ENCODE data around the gene NPC2. TPM values are rescaled to one million over a fixed set of nuclear protein-coding genes. Genes with fewer than 3 reads are reported as not detected.

NPC2 gene
- polyA plus RNA-seq, 2 of the 4 experiments (the other 2 are of a cell fraction): 97.7 to 457 TPM

GRCh38 chr14:74514471-74514941 lies 21.4 kb upstream of the NPC2 start:
- ATAC-seq (no peak), DNase-seq (ENCODE audit: low read depth in 1 of 2, low spot score in 1 of 2) (no peak), FAIRE-seq (no peak)
- WGBS (ENCODE audit: missing lambda C conversion rate): 89% methylated on average over 13 of the region's 13 CpGs
- no peak overlapping the region for H3K27ac ChIP-seq
- TF ChIP-seq, protein P1, sequence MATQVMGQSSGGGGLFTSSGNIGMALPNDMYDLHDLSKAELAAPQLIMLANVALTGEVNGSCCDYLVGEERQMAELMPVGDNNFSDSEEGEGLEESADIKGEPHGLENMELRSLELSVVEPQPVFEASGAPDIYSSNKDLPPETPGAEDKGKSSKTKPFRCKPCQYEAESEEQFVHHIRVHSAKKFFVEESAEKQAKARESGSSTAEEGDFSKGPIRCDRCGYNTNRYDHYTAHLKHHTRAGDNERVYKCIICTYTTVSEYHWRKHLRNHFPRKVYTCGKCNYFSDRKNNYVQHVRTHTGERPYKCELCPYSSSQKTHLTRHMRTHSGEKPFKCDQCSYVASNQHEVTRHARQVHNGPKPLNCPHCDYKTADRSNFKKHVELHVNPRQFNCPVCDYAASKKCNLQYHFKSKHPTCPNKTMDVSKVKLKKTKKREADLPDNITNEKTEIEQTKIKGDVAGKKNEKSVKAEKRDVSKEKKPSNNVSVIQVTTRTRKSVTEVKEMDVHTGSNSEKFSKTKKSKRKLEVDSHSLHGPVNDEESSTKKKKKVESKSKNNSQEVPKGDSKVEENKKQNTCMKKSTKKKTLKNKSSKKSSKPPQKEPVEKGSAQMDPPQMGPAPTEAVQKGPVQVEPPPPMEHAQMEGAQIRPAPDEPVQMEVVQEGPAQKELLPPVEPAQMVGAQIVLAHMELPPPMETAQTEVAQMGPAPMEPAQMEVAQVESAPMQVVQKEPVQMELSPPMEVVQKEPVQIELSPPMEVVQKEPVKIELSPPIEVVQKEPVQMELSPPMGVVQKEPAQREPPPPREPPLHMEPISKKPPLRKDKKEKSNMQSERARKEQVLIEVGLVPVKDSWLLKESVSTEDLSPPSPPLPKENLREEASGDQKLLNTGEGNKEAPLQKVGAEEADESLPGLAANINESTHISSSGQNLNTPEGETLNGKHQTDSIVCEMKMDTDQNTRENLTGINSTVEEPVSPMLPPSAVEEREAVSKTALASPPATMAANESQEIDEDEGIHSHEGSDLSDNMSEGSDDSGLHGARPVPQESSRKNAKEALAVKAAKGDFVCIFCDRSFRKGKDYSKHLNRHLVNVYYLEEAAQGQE (IDR thresholded peaks at IDR 0.05): no peak
- TF ChIP-seq NPAS2 (CRISPR knock-in tag; IDR thresholded peaks at IDR 0.05; ENCODE audit: borderline replicate concordance): no peak
- TF ChIP-seq RNF2 (IDR thresholded peaks at IDR 0.05; ENCODE audit: borderline replicate concordance, low read depth): no peak
- no peak for TF ChIP-seq ZC3H11A (IDR thresholded peaks at IDR 0.05)
- TF ChIP-seq ESRRA (IDR thresholded peaks at IDR 0.05; ENCODE audit: borderline replicate concordance, low read length): no peak
- TF ChIP-seq KDM1A (IDR thresholded peaks at IDR 0.05; ENCODE audit: low read depth): no peak
- no peak for TF ChIP-seq RAD21 (conservative IDR thresholded peaks at IDR 0.05 in 1 of 2, IDR thresholded peaks at IDR 0.05 in 1 of 2)
- TF ChIP-seq, protein P2, sequence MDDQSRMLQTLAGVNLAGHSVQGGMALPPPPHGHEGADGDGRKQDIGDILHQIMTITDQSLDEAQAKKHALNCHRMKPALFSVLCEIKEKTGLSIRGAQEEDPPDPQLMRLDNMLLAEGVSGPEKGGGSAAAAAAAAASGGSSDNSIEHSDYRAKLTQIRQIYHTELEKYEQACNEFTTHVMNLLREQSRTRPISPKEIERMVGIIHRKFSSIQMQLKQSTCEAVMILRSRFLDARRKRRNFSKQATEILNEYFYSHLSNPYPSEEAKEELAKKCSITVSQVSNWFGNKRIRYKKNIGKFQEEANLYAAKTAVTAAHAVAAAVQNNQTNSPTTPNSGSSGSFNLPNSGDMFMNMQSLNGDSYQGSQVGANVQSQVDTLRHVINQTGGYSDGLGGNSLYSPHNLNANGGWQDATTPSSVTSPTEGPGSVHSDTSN (IDR thresholded peaks at IDR 0.05): no peak
- no peak for TF ChIP-seq CBX2 (IDR thresholded peaks at IDR 0.05; ENCODE audit: borderline replicate concordance, low read depth)
- no peak for TF ChIP-seq CEBPB (IDR thresholded peaks at IDR 0.05)
- no peak for TF ChIP-seq EHF (CRISPR knock-in tag; IDR thresholded peaks at IDR 0.05)
- TF ChIP-seq HOXB5 (CRISPR knock-in tag; IDR thresholded peaks at IDR 0.05): no peak
- TF ChIP-seq, protein P3, sequence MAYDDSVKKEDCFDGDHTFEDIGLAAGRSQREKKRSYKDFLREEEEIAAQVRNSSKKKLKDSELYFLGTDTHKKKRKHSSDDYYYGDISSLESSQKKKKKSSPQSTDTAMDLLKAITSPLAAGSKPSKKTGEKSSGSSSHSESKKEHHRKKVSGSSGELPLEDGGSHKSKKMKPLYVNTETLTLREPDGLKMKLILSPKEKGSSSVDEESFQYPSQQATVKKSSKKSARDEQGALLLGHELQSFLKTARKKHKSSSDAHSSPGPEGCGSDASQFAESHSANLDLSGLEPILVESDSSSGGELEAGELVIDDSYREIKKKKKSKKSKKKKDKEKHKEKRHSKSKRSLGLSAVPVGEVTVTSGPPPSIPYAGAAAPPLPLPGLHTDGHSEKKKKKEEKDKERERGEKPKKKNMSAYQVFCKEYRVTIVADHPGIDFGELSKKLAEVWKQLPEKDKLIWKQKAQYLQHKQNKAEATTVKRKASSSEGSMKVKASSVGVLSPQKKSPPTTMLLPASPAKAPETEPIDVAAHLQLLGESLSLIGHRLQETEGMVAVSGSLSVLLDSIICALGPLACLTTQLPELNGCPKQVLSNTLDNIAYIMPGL (CRISPR knock-in tag; IDR thresholded peaks at IDR 0.05; ENCODE audit: borderline replicate concordance): no peak
- no peak for TF ChIP-seq KDM5A (IDR thresholded peaks at IDR 0.05)
- H3K4me3 ChIP-seq: no peak overlapping the region
- no peaks in the 10 kb centered on the region for H3K9me3 ChIP-seq
- H3K4me2 ChIP-seq: no peak overlapping the region
- peaks cover 8% of the 10 kb centered on the region for H3K4me1 ChIP-seq
- CTCF ChIA-PET: interaction anchor here (9.2 kb wide), 1 partner anchor 13 kb away, joined by 62 read pairs; no protein-coding TSS in a partner anchor
- POLR2A ChIA-PET: no interaction called here

DNA sequence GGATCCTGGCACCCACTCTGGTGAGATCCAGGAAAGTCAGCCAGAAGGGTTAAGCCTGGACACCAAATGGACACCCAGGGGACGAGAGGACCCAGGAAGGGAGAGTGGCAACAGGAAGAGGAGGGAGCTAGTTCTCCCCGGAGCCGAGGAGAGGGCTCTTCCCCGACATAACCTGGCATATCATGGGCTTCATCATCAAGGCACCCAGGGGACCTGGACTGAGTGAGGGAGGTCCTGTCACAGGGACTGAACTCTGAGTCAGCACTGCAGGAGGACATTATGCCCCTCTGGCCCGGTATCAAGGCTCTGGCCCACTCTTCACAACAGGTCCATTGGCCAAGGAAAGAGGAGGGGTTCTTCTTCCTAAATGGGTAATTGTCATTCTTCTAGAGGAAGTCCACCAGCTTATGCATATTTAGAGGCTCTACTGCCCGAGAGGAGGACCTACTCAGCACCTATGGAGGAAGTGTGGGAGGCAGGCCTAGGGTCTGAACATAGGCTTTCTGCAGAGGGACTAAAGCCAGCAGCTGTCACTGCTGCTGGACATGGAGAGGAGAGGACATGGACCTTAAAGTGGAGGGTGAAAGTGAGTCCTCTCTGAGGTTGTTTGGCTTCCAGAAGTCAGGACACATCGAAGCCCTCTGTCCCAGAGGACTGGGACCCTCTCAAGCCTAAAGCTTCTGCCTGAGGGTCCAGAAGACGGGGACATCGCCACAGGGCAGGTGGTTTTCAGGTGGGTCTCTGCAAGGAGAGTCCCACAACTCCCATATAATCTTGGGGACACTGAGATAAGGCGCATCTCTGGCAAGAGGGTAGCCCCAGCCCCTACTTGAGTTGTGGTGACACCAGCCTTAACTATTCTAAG lies 19.1 kb upstream of the NPC2 start:
- no peak for FAIRE-seq
- no peak for DNase-seq (ENCODE audit: low read depth in 1 of 2, low spot score in 1 of 2)
- WGBS (ENCODE audit: missing lambda C conversion rate): 80% methylated on average over 8 of the region's 10 CpGs
- no peak for ATAC-seq
- ChIA-PET POLR2A (interaction anchor here (1.2 kb wide), 1 partner anchor 54 kb away, joined by 3 read pairs; no protein-coding TSS in a partner anchor), CTCF (interaction anchor here (0.6 to 9.2 kb wide), 7 partner anchors 11 to 104 kb away, joined by 3 to 62 read pairs (median 4); no protein-coding TSS in a partner anchor)
- H3K4me3 ChIP-seq: no peak overlapping the region
- H3K27ac ChIP-seq: no peak overlapping the region
- H3K4me2 ChIP-seq: no peak overlapping the region
- no peaks in the 10 kb centered on the region for H3K9me3 ChIP-seq
- H3K4me1 ChIP-seq: peaks cover 7% of the 10 kb centered on the region
- TF ChIP-seq NR3C1 (IDR thresholded peaks at IDR 0.05): no peak
- TF ChIP-seq GATA3 (IDR thresholded peaks at IDR 0.05; ENCODE audit: borderline replicate concordance): no peak
- no peak for TF ChIP-seq SMC3 (IDR thresholded peaks at IDR 0.05)
- TF ChIP-seq POLR2AphosphoS2 (conservative IDR thresholded peaks at IDR 0.05; ENCODE audit: low read length): no peak
- no peak for TF ChIP-seq CHD4 (IDR thresholded peaks at IDR 0.05; ENCODE audit: borderline replicate concordance)
- no peak for TF ChIP-seq ZFP36 (IDR thresholded peaks at IDR 0.05; ENCODE audit: borderline replicate concordance, partially characterized antibody)
- TF ChIP-seq, protein P4, sequence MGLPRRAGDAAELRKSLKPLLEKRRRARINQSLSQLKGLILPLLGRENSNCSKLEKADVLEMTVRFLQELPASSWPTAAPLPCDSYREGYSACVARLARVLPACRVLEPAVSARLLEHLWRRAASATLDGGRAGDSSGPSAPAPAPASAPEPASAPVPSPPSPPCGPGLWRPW (IDR thresholded peaks at IDR 0.05): no peak
- no peak for TF ChIP-seq SREBF2 (IDR thresholded peaks at IDR 0.05)
- TF ChIP-seq CBX2 (IDR thresholded peaks at IDR 0.05; ENCODE audit: borderline replicate concordance, low read depth): no peak
- TF ChIP-seq ATOH8 (CRISPR knock-in tag; IDR thresholded peaks at IDR 0.05; ENCODE audit: low read depth): no peak
- TF ChIP-seq POLR2A (IDR thresholded peaks at IDR 0.05; ENCODE audit: low read length): no peak
- no peak for TF ChIP-seq FOSB (CRISPR knock-in tag; IDR thresholded peaks at IDR 0.05)
- TF ChIP-seq, protein P5, sequence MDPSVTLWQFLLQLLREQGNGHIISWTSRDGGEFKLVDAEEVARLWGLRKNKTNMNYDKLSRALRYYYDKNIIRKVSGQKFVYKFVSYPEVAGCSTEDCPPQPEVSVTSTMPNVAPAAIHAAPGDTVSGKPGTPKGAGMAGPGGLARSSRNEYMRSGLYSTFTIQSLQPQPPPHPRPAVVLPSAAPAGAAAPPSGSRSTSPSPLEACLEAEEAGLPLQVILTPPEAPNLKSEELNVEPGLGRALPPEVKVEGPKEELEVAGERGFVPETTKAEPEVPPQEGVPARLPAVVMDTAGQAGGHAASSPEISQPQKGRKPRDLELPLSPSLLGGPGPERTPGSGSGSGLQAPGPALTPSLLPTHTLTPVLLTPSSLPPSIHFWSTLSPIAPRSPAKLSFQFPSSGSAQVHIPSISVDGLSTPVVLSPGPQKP (IDR thresholded peaks at IDR 0.05; ENCODE audit: low read depth, low read length): no peak
- TF ChIP-seq HOXA7 (CRISPR knock-in tag; IDR thresholded peaks at IDR 0.05): no peak
- TF ChIP-seq MAFK (IDR thresholded peaks at IDR 0.05; ENCODE audit: partially characterized antibody): no peak

All from A549 (cell line).